DOHH2 (cell line): ENCODE results near the gene VAV2.

ENCODE experiments used
- H3F3A ChIP-seq: fragments of 200-600 bp; sonication (generic), shearing (Covaris generic); 2 replicates; pipeline ENCODE4 v1.6.0; 2016; ENCODE audit warnings: antibody characterized with exemption, mild to moderate bottlenecking; ENCODE audit not compliant: control insufficient read depth, insufficient read depth
- H3K27ac ChIP-seq: fragments of 200-600 bp; sonication (generic); 2 replicates; pipeline ENCODE4 v1.5.1; 2014; ENCODE audit warnings: low read depth, mild to moderate bottlenecking, low read length, moderate library complexity
- H3K27me3 ChIP-seq: fragments of 200-600 bp; sonication (generic); 2 replicates; pipeline ENCODE4 v1.6.1; 2014; ENCODE audit warnings: mild to moderate bottlenecking, low read length, mixed read lengths; ENCODE audit not compliant: control insufficient read depth
- H3K36me3 ChIP-seq: fragments of 200-600 bp; sonication (generic); 2 replicates; pipeline ENCODE4 v1.6.1; 2014; ENCODE audit warnings: mild to moderate bottlenecking, low read length, moderate library complexity, mixed read lengths; ENCODE audit not compliant: control insufficient read depth
- H3K4me1 ChIP-seq: fragments of 200-600 bp; sonication (generic); 2 replicates; pipeline ENCODE4 v1.6.1; 2014; ENCODE audit warnings: mild to moderate bottlenecking, low read length, mixed read lengths; ENCODE audit not compliant: control insufficient read depth
- H3K4me2 ChIP-seq: fragments of 200-600 bp; sonication (generic); 2 replicates; pipeline ENCODE4 v1.6.0; 2014; ENCODE audit warnings: mild to moderate bottlenecking, low read length, moderate library complexity
- H3K4me3 ChIP-seq: fragments of 200-600 bp; sonication (generic); 2 replicates; pipeline ENCODE4 v1.5.1; 2014; ENCODE audit warnings: mild to moderate bottlenecking, low read length, mixed read lengths
- H3K79me2 ChIP-seq: fragments of 200-600 bp; sonication (generic); 2 replicates; pipeline ENCODE4 v1.6.1; 2014; ENCODE audit warnings: mild to moderate bottlenecking, low read length, mixed read lengths; ENCODE audit not compliant: control insufficient read depth
- H3K9me2 ChIP-seq: fragments of 200-600 bp; sonication (generic); replicated peaks from 2 replicates; pipeline ENCODE4 v1.6.1; 2014; ENCODE audit warnings: mild to moderate bottlenecking, low read length, mixed read lengths; ENCODE audit not compliant: control insufficient read depth
- H3K9me3 ChIP-seq: fragments of 200-600 bp; sonication (generic); 2 replicates; pipeline ENCODE4 v1.6.1; 2014; ENCODE audit warnings: antibody characterized with exemption, low read length, mixed read lengths; ENCODE audit not compliant: control insufficient read depth, insufficient read depth
- H4K20me1 ChIP-seq: fragments of 200-600 bp; sonication (generic); 2 replicates; pipeline ENCODE4 v1.6.0; 2014; ENCODE audit warnings: low read depth, mild to moderate bottlenecking, antibody characterized with exemption, low read length, moderate library complexity; ENCODE audit not compliant: control insufficient read depth, insufficient read depth
- CTCF ChIP-seq: fragments of 200-600 bp; sonication (generic); IDR thresholded peaks from one replicate; pipeline ENCODE4 v1.5.1; 2014; ENCODE audit warnings: antibody characterized with exemption, mild to moderate bottlenecking, low read depth, low read length; ENCODE audit not compliant: poor library complexity, severe bottlenecking
- EZH2phosphoT487 ChIP-seq: fragments of 200-600 bp; sonication (generic); IDR thresholded peaks from 2 replicates; pipeline ENCODE4 v1.6.1; 2017; ENCODE audit warnings: borderline replicate concordance, mild to moderate bottlenecking, antibody characterized with exemption, low read length, moderate library complexity, mixed read lengths

Gene VAV2

GRCh38 chr9:133799106-133799505, 193.0 kb downstream of the VAV2 start:
- Histone ChIP-seq H3K4me2 (no peak overlapping the region), H3K79me2 (no peaks in the 10 kb centered on the region), H3K9me3 (no peaks in the 10 kb centered on the region), H3K27me3 (no peaks in the 10 kb centered on the region), H4K20me1 (no peaks in the 10 kb centered on the region), H3K27ac (no peak overlapping the region), H3F3A (no peaks in the 10 kb centered on the region), H3K4me3 (no peak overlapping the region), H3K9me2 (no peaks in the 10 kb centered on the region), H3K4me1 (peaks cover 11% of the 10 kb centered on the region), H3K36me3 (peaks cover 4% of the 10 kb centered on the region; the same call in 1 of the 2 replicates)
- TF ChIP-seq CTCF, result no peak
- no peak for TF ChIP-seq EZH2phosphoT487

GRCh38 chr9:133798160-133798559, 194.0 kb downstream of the VAV2 start:
- Histone ChIP-seq H4K20me1 (no peaks in the 10 kb centered on the region), H3K4me3 (no peak overlapping the region), H3K9me2 (no peaks in the 10 kb centered on the region), H3K79me2 (no peaks in the 10 kb centered on the region), H3K4me1 (peaks cover 21% of the 10 kb centered on the region), H3F3A (no peaks in the 10 kb centered on the region; the same call in 1 of the 2 replicates), H3K4me2 (no peak overlapping the region), H3K27ac (no peak overlapping the region), H3K9me3 (no peaks in the 10 kb centered on the region), H3K36me3 (peaks cover 9% of the 10 kb centered on the region; the same call in 1 of the 2 replicates), H3K27me3 (no peaks in the 10 kb centered on the region)
- TF ChIP-seq EZH2phosphoT487, result no peak
- no peak for TF ChIP-seq CTCF

- Histone ChIP-seq H3K79me2 (no peaks in the 10 kb centered on the region), H3K9me2 (no peaks in the 10 kb centered on the region), H3K36me3 (peaks cover 9% of the 10 kb centered on the region; the same call in 1 of the 2 replicates), H3K27me3 (no peaks in the 10 kb centered on the region), H3K4me1 (peaks cover 26% of the 10 kb centered on the region), H3F3A (no peaks in the 10 kb centered on the region; the same call in 1 of the 2 replicates), H3K4me3 (no peak overlapping the region), H3K4me2 (no peak overlapping the region), H3K27ac (no peak overlapping the region), H4K20me1 (no peaks in the 10 kb centered on the region), H3K9me3 (no peaks in the 10 kb centered on the region)
- TF ChIP-seq EZH2phosphoT487 (no peak), CTCF (no peak)
These were observed 194.6 kb downstream of the VAV2 start for GRCh38 chr9:133797406-133798105.
